Measurements from ENCODE around the gene GART. TPM values are rescaled to one million over a fixed set of nuclear protein-coding genes. Genes with fewer than 3 reads are reported as not detected.
"Not testable (repeated sequence)": the region's sequence is repeated elsewhere in the genome, so short reads cannot be mapped to it uniquely, and the experiment has no call there.

Gene GART
- polyA plus RNA-seq, 4 donors: 63.2 to 95.0 (median 75.1) TPM

DNA sequence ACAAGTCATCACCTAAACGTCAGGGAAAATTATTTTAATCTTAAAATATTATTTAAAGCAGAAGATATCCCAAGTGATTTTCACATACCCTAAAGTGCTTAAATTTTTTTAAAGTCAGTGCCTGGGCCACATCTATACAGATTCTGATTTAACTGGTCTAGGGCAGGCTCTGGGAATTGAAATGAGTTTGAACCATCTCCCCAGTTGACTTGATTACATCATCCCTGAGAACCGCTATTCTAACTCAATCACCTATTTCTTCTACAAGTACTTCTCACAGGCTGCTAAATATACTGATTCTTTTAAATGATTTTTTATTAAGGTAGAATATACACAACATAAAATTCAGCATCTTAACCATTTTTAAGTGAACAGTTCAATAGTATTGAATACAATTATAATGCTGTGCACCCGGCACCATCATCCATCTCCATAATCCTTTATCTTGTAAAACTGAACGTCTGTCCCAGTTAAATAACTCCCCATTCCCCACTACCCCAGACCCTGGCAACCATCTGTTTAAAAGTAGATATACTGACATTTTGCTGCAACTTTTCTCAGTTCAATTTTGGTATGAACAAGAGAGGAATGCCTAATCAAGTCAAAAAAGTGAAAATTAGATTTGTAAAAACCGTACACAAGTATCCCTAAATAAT lies 19.5 kb downstream of the GART start:
- no peak for DNase-seq (ENCODE audit: low read depth in 4 of 4, low spot score in 2 of 4)

DNA sequence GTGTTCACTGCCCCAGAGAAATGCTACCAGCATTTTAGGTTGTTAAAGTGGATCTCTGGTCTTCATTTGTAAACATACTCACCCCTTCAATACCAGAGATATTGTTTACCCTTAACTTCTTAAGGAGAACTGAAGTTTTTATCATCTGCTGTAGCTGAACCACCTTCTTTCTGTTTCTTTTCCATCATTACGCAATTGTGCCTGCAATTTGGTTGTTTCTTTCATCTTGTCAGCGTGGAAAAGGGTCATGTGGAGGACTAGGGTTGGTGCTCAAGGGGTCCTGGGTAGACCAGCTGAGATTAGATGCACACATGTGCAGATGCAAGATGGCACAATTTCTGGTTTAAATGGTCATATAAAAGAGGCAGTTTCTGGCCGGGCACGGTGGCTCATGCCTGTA lies 23.0 kb downstream of the GART start:
- DNase-seq (ENCODE audit: low read depth in 4 of 4, low spot score in 2 of 4): no peak

DNA sequence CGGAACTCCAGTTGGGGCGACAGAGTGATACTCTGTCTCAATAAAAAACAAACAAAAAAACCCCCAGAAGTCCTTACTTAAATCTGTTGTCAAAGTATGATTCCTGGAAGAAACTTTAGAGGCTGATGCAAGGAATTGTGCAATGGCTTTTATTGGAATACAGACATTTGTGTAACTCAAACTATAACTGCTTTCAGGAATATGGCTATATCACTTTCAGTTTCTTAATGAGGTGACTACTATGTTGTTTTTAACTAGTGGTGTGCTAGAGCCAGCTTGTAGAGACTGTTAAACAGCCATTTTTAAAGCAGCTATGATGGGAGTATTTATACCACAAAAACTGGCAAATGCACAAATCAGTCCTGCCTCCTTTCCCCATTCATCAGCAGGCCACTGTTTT lies 27.7 kb downstream of the GART start:
- no peak for DNase-seq (ENCODE audit: low read depth in 4 of 4, low spot score in 2 of 4)

- DNase-seq (ENCODE audit: low read depth in 4 of 4, low spot score in 2 of 4): no peak
Observed at GRCh38 chr21:33512481-33512880, 29.4 kb downstream of the GART start.

GRCh38 chr21:33511639-33512038 lies 30.3 kb downstream of the GART start:
- DNase-seq (ENCODE audit: low read depth in 4 of 4, low spot score in 2 of 4): no peak

DNA sequence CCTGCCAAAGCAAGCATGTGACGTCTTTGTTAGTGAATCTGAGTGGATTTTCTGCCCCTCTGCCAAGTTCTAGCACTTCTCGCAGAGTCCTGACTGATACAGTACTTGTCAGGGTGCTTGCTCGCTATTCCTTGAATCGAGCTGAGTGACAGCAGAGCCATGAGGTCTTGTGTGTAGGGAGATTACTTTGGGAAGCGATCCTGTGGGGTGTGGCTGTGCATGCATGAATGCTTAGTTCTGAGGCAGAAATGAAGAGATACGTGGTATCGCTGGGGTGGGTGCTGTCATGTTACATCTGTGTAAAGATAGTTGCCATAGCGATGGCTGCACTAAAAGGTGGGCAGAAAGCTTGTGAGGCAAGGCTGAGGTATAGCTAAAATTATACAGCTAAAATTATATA lies 31.1 kb downstream of the GART start:
- no peak for DNase-seq (ENCODE audit: low read depth in 4 of 4, low spot score in 2 of 4)

DNA sequence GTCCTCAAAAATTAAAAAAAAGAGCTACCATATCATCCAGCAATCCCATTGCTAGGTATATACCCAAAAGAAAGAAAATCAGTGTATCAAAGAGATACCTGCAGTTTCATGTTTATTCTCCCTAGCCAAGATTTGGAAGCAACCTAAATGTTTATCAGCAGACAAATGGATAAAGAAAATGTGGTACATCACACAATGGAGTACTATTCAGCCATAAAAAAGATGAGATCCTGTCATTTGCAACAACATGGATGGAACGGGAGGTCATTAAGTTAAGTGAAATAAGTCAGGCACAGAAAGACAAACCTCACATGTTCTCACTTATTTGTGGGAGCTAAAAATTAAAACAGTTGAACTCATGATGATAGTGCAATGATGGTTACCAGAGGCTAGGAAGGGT lies 34.9 kb downstream of the GART start:
- DNase-seq (ENCODE audit: low read depth in 4 of 4, low spot score in 2 of 4): not testable (repeated sequence)

DNA sequence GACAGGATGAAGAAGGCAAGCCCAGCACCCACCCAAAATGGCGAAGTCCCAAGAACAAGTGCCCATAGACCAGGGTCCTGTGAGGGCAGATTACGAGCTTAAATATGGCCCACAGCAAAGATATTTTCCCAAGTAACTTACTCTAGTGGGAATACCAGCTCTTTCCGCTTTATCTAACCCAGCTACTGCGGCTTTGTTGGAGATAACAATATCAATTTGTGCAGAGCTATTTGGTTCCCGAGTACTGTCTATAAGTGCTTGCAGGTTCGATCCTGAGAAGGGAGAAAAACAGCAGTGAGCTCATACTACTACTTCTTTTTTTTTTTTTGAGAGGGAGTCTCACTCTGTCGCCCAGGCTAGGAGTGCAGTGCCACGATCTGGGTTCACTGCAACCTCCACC lies 36.1 kb downstream of the GART start:
- no peak for DNase-seq (ENCODE audit: low read depth in 4 of 4, low spot score in 2 of 4)

GRCh38 chr21:33496345-33496744 lies 45.6 kb downstream of the GART start:
- DNase-seq (ENCODE audit: low read depth in 4 of 4, low spot score in 2 of 4): no peak

DNA sequence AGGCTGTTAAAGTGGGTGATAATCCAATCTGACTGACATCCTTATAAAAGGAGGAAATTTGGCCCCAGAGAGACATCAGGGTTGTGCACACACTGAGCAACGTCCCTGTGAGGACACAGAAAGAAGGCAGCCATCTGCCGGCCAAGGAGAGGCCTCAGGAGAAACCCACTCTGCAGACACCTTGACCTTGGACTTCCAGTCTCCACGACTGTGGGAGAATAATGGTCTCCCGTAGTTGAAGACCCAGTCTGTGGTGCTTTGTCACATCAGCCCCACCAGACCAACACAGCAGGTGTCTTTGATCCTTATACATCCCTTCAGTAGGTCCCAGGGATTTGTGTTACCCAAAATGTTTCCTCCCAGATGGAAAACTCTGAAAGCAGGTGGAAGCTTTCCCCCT lies 46.2 kb downstream of the GART start:
- DNase-seq (ENCODE audit: low read depth in 4 of 4, low spot score in 2 of 4): no peak

DNA sequence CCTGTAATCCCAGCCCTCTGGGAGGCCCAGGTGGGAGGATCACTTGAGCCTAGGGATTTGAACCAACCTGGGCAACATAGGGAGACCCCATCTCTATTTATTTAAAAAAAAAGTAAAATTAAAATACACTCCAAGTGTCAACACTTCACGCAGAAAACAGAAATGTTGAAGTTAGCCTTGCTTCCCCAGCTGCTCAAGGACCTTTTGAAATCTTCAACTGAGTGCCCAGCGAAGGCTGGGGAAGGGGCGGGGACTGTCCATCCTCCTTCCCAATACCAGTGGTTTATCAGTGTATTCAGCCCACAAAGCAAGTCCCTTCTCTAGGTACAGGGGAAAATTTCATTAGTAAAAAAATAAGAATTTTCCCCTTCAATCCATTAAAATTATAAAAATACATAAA lies 48.2 kb downstream of the GART start:
- DNase-seq (ENCODE audit: low read depth in 4 of 4, low spot score in 2 of 4): no peak

GRCh38 chr21:33492571-33492970 lies 49.3 kb downstream of the GART start:
- DNase-seq (ENCODE audit: low read depth in 4 of 4, low spot score in 2 of 4): no peak

DNA sequence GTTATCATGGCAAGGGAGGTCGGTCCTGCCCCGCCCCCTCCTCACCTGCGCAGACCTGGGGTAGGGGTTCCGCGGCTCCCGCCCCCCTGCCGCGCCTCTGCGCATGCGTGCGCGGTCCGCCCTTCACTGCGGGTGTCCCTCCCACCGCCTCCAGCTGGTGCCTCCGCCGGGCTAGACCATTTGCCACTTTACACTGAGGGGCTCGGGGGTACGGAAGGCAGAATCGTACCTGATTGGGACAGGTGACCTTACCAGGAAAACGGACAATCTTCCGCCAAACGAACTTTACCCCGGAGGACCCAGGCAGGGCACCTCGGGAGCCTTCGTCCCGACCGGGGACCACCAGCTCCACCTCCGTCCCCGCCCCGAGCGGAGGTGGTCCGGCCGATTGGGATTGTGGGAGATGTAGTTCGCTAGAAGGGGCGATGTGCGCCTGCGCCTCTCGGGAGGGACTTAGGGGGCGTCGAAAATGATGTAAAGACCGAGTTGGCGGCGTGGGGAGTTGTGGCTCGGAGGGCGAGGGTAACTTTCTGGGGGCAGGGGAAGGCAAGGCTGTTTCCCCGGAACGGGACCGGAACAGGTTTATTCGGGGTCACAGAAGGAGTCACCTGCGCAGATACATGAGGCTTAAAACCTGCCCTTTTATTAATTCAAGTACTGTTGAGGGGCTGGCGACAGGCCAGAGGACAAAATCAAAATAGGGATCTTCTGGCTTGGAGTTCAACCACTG lies 50.4 kb downstream of the GART start, which contains the start of gene DNAJC28:
Gene DNAJC28, minus strand, starts transcription at position 344 of the 730 bp plus-strand sequence. CDS start 2,323 bp downstream, outside the sequence.
- peak; percentile 91 to 93 (median 93) for DNase-seq (ENCODE audit: low read depth in 4 of 4, low spot score in 2 of 4)

- DNase-seq (ENCODE audit: low read depth in 4 of 4, low spot score in 2 of 4): peak in 1 of 4 donors; percentile 21
Observed at GRCh38 chr21:33490991-33491372, 50.9 kb downstream of the GART start.

GRCh38 chr21:33488936-33489335 lies 53.0 kb downstream of the GART start:
- no peak for DNase-seq (ENCODE audit: low read depth in 4 of 4, low spot score in 2 of 4)

- DNase-seq (ENCODE audit: low read depth in 4 of 4, low spot score in 2 of 4): no peak
Observed at GRCh38 chr21:33487996-33488395, 53.9 kb downstream of the GART start.

GRCh38 chr21:33481314-33481943 lies 60.5 kb downstream of the GART start:
- no peak for DNase-seq (ENCODE audit: low read depth in 4 of 4, low spot score in 2 of 4)

GRCh38 chr21:33480481-33481103 lies 61.3 kb downstream of the GART start:
- DNase-seq (ENCODE audit: low read depth in 4 of 4, low spot score in 2 of 4): no peak

GRCh38 chr21:33479679-33480480 lies 62.0 kb downstream of the GART start, which contains the start of gene TMEM50B:
TSS of gene TMEM50B (minus strand) at chr21:33479974. CDS start at chr21:33468885, 11,089 bp downstream.
- peak; percentile 65 to 89 (median 84) for DNase-seq (ENCODE audit: low read depth in 4 of 4, low spot score in 2 of 4)

GRCh38 chr21:33478935-33479678 lies 62.8 kb downstream of the GART start:
- DNase-seq (ENCODE audit: low read depth in 4 of 4, low spot score in 2 of 4): peak in 3 of 4 donors; percentile 34 to 47 (median 35)

All from left renal cortex interstitium (tissue), 4 donors.